MM.1S (cell line): Measurements from ENCODE around the gene CSTF3.

Source experiments
- CTCF ChIP-seq: fragments of 300-600 bp; sonication (generic); IDR thresholded peaks from 2 replicates; pipeline ENCODE4 v1.5.1; 2016; ENCODE audit warnings: antibody characterized with exemption, low read length, mixed read lengths
- EZH2 ChIP-seq: fragments of 300-600 bp; sonication (generic); optimal IDR thresholded peaks from 2 replicates; pipeline ENCODE3; 2017; ENCODE audit warnings: low read depth, mild to moderate bottlenecking, antibody characterized with exemption, low read length, mixed read lengths
- EZH2phosphoT487 ChIP-seq: fragments of 300-600 bp; sonication (generic); IDR thresholded peaks from 2 replicates; pipeline ENCODE4 v1.6.1; 2018; ENCODE audit warnings: antibody characterized with exemption, low read length

- TF ChIP-seq EZH2 (no peak), CTCF (no peak), EZH2phosphoT487 (no peak)
Measured at GRCh38 chr11:33086017-33086416, 75.3 kb downstream of the CSTF3 start.
